Fibroblast of villous mesenchyme (primary cell): ENCODE data around the gene PEAK1. TPM values are rescaled to one million over a fixed set of nuclear protein-coding genes. Genes with fewer than 3 reads are reported as not detected.
A peak's percentile ranks its signal among the peaks of the same experiment; 100 is the strongest.

ENCODE experiments used
- DNase-seq: peaks from one replicate; pipeline ENCODE4 v3.0.0-alpha.2; 2010; ENCODE audit warnings: low read depth
- H3K4me3 ChIP-seq: 2 replicates; pipeline ENCODE4 v1.5.1; 2011; ENCODE audit warnings: low read depth, mild to moderate bottlenecking, low read length
- CTCF ChIP-seq: IDR thresholded peaks from 2 replicates; pipeline ENCODE4 v1.5.1; 2012; ENCODE audit warnings: low read depth, mild to moderate bottlenecking, low read length; ENCODE audit not compliant: insufficient read depth
- total RNA-seq: library from RNA; depleted of rRNA; stranded (reverse); fragments of >200 nt; gene quantifications from 2 replicates; pipeline ENCODE4 v1.2.3, GENCODE V29; 2012

PEAK1 gene
- total RNA-seq, 1 donor: 77.3 TPM

- TF ChIP-seq CTCF: no peak
- no peak for DNase-seq
- no peak overlapping the region for H3K4me3 ChIP-seq
These were observed 322.0 kb downstream of the PEAK1 start for GRCh38 chr15:77097921-77098320.

GRCh38 chr15:77097248-77097721 is 322.6 kb downstream of the PEAK1 start:
- no peak for TF ChIP-seq CTCF
- DNase-seq: no peak

GRCh38 chr15:77096541-77096940 is 323.4 kb downstream of the PEAK1 start:
- no peak for TF ChIP-seq CTCF
- DNase-seq: no peak
- H3K4me3 ChIP-seq: no peak overlapping the region

More at GRCh38 chr15:77097248-77097721, 322.6 kb downstream of the PEAK1 start:
- H3K4me3 ChIP-seq: no peak overlapping the region

- DNase-seq: no peak
- TF ChIP-seq CTCF: no peak
These were observed 323.8 kb downstream of the PEAK1 start for GRCh38 chr15:77096138-77096537.

GRCh38 chr15:77094397-77095030 is 325.4 kb downstream of the PEAK1 start:
- DNase-seq: no peak
- H3K4me3 ChIP-seq: no peak overlapping the region
- peak; percentile 30 for TF ChIP-seq CTCF

More at GRCh38 chr15:77096138-77096537, 323.8 kb downstream of the PEAK1 start:
- H3K4me3 ChIP-seq: no peak overlapping the region

GRCh38 chr15:77093436-77093835 is 326.5 kb downstream of the PEAK1 start:
- H3K4me3 ChIP-seq: no peak overlapping the region
- DNase-seq: no peak
- no peak for TF ChIP-seq CTCF

- H3K4me3 ChIP-seq: no peak overlapping the region
- no peak for TF ChIP-seq CTCF
- DNase-seq: no peak
These were observed 328.8 kb downstream of the PEAK1 start for GRCh38 chr15:77091097-77091496.
